Measurements from ENCODE around the gene HDAC4.

HDAC4 gene

GRCh38 chr2:239112127-239112774 lies 288.6 kb downstream of the HDAC4 start:
- DNase-seq, result no peak

GRCh38 chr2:239111401-239112100 lies 289.3 kb downstream of the HDAC4 start:
- DNase-seq, result no peak

- DNase-seq, result no peak
Observed at GRCh38 chr2:239110595-239111048, 290.2 kb downstream of the HDAC4 start.

DNA sequence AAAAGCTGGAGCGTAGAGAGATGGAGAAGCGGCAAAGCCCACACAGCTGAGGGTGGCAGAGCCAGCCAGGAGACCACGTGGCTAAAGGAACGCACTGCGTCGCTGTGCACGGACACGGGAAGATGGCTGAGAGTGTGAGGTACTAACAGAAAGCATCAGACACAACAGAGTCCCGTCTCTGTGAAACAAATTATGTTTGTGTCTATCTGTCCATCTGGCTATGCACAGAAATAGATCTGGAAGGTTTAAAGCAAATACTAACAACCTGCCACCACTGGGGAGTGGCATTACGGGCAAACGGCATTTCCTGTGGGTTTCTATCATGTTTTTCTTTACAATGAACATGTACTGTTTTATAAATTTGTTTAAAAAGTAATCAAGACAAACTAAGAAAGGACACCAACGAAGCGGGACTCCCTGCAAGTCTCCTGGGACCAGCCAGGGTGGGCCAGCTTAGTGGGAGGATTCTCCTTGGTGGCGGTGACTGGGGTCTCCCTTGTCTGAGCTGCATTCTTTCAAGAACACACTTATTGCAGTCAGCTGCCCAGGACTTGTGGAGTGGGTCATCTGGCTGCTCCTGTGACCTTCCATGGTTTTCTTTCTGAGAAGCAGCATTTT lies 290.8 kb downstream of the HDAC4 start:
- DNase-seq, result no peak

- DNase-seq, result peak; percentile 39 to 65
Observed at GRCh38 chr2:239109041-239109927, 291.5 kb downstream of the HDAC4 start.

DNA sequence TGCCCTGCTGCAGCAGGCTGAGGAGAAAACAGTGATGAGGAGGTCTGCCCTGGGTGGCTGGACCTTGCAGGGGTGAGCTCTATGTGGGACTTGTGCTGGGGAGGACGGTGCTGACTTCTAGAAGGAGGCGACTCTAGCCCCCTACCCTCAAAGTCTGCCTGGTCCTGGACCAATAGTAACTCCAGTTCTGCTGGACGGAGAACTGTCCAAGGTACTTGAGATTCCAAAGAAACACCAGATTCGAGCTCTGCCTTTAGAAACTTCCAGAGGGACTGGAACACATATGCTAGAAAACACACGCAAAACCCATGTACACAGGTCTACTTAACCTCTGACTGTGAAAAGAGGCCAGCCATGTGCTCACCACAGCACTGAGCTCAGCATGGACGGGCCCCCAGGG lies 292.4 kb downstream of the HDAC4 start:
- DNase-seq, result no peak

DNA sequence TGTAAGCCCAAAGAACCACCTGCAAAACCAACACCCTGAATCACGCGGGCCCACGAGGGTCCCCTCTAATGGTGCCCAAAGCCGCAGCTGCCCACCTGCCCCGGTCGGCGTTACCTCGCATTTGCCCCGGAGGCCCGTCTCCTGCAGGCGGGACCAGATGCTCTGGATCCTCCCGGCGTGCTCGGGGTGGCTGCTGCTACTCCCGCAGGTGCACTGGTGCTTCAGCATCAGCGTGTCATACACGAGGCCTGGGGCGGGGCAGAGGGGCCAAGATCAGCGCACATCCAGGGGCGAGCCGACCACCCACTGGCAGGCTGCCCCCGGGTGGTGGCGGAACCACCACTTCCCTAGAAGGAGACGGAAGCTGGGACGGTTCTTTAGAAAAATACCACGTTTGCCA lies 292.9 kb downstream of the HDAC4 start:
- DNase-seq, result no peak

- no peak for DNase-seq
Observed at GRCh38 chr2:239106966-239107365, 293.9 kb downstream of the HDAC4 start.

- DNase-seq, result peak; percentile 65 to 73
Observed at GRCh38 chr2:239106314-239106908, 294.4 kb downstream of the HDAC4 start.

- DNase-seq, result no peak
Observed at GRCh38 chr2:239105234-239105633, 295.6 kb downstream of the HDAC4 start.

DNA sequence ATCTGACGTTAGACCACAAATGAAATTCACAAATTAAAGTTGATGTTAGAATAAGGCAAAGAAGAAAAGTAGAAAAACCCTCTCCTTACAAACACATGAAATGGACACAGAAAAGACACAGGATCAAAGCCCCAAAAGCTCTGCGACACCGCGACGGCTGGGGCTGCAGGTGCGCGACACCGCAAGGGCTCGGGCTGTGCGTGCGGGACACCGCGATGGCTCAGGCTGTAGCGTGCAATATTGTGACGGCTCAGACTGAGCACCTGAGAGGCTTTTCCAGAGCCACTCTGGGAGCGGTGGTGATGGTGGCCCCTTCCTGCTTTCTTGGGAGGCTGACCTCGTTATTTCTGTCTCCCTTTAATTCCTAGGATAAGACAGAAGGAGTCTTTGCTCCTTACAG lies 296.0 kb downstream of the HDAC4 start:
- DNase-seq, result no peak

DNA sequence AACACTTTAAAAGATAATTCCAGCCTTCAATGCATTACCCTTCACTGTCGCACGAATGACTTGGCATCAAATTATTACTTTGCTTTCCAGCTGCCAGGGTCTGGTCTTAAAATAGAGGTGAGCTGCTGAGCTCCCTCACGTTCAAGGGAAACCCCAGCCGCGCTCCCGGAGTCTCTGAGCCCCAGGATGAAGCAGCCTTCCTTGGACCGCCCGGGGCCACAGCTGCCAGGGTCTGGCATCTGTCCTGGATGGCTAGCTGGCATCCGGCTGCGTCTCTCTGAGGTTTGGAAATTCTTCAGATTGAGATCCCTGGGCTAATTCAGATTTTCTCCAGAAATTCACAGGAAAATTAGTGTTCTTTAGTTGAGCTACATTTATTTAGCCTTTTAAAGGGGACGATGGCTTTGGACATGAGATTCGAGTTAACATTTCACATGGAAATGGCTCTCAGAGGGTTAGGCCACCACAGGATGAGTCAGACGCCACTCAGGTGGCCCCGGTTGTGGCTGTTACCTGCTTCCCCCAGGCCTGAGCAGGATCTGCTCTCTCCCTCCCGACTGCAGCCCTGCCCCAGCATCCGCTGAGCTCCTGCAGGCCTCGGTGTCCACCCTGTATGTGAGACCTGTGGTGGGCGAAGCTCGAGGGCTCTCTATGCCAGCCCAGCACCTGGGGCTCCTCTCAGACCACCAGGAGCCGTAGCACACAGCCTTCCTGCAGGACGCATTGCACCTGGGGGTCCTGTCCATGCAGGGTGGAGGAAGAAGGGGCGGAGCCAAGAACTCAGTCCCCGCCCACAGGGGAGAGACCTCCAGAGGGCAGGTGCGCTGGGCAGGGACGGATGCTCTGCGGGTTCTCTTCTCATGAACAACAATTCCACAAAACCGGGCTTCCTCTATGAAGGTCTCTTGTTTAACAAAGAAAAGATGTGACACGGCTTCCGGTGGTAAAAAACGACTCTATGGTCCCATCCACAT lies 297.4 kb downstream of the HDAC4 start:
- no peak for DNase-seq

GRCh38 chr2:239102266-239102665 lies 298.6 kb downstream of the HDAC4 start:
- no peak for DNase-seq

- DNase-seq, result no peak
Observed at GRCh38 chr2:239101807-239102206, 299.0 kb downstream of the HDAC4 start.

GRCh38 chr2:239101071-239101470 lies 299.7 kb downstream of the HDAC4 start:
- DNase-seq, result no peak

- no peak for DNase-seq
Observed at GRCh38 chr2:239099474-239099873, 301.3 kb downstream of the HDAC4 start.

DNA sequence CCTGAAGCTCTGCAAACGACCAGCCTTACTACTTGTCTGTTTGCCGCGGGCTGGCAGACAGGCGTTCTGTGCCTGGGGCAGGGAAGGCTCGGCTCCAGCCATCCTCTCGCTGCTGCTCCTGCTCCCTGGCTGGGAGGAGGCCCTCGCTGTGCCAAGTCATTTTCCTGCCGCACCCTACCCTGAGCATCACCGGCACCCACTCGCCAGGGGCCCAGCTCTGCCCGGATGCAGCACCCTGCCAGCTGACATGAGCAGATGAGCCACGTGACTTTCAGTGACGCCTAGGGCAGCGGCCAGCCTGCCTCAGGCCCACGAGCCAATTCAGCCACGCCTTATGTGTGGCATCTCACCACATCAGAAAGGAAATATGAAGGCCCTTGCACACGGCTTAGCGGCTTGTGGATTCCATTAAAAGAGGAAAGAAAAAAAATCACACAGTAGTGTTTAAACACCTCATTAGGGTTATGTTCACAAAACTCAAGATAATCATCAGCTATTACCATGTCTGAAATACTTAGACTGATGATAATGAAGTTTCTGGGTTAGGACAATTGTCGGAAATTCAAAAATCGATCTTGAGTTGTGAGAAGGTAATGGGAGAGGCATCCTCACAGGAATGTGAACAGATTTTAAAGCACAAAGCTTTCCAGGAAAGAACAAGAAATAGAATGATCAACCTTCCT lies 302.4 kb downstream of the HDAC4 start:
- DNase-seq, result no peak

DNA sequence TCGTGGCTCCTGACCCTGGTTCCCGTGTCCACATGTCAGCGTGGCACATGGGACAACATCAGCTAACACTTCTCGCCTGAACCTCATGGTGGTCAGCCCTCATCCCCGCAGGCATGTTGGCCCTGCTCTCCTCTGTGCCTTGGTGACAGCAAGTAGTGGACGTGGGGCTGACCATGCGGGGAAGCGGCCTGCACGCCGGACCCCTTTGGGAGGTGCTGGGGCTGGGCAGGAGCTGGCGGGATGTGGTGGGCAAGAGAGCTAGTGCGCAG lies 303.5 kb downstream of the HDAC4 start:
- no peak for DNase-seq

- DNase-seq, result no peak
Observed at GRCh38 chr2:239096676-239097427, 304.0 kb downstream of the HDAC4 start.

- no peak for DNase-seq
Observed at GRCh38 chr2:239095460-239096081, 305.2 kb downstream of the HDAC4 start.

All from NCI-H2081 (cell line).